GM12878 (cell line): ENCODE measurements around the gene PLAC9. TPM values are rescaled to one million over a fixed set of nuclear protein-coding genes. Genes with fewer than 3 reads are reported as not detected.

Source experiments
- ATAC-seq: fragments of 200-7000 bp; cut with Tn5 transposase; 3 replicates; pipeline ENCODE4 v1.9.1; 2020; ENCODE audit warnings: mild to moderate bottlenecking, moderate library complexity
- BruUV-seq: library from RNA; stranded (reverse); fragments of 400-500 nt; replicated peaks from 2 replicates; lab custom pipeline; 2021; lab: Mats Ljungman, UMichigan
- CTCF ChIA-PET: fragments of 300-600 bp; sonication (Branson Sonifier 250); formaldehyde crosslinking; extraction: SDS; loops from one replicate; lab custom pipeline; 2021; ENCODE audit warnings: inconsistent platforms; lab: Yijun Ruan, JAX
- POLR2A ChIA-PET: fragments of 350-600 bp; formaldehyde crosslinking; extraction: SDS; loops from one replicate; lab custom pipeline; 2021; ENCODE audit warnings: inconsistent platforms; lab: Charles Lee
- RAD21 ChIA-PET: fragments of 300-600 bp; sonication (Branson Sonifier 250); formaldehyde crosslinking; loops from one replicate; lab custom pipeline; 2023; ENCODE audit warnings: antibody characterized with exemption; ENCODE audit not compliant: unreplicated experiment; lab: Charles Lee
- SMC1A ChIA-PET: fragments of 300-600 bp; sonication (Branson Sonifier 250); formaldehyde crosslinking; loops from one replicate; lab custom pipeline; 2023; ENCODE audit not compliant: unreplicated experiment, uncharacterized antibody; lab: Charles Lee
- DNase-seq: peaks from one replicate; pipeline ENCODE4 v3.0.0-alpha.2; 2011; ENCODE audit warnings: low read depth, low spot score
- FAIRE-seq: peaks from 3 replicates; lab custom pipeline; 2011; peaks lifted over from hg19 to GRCh38; lab: Jason Lieb, UNC
- H2AFZ ChIP-seq: 2 replicates; pipeline ENCODE4 v1.6.0; 2011; ENCODE audit warnings: low read depth, low read length, control low read depth; ENCODE audit not compliant: control insufficient read depth
- H3K27ac ChIP-seq: 2 replicates; pipeline ENCODE4 v1.5.1; 2011; ENCODE audit warnings: control low read depth; ENCODE audit not compliant: control insufficient read depth, insufficient read depth
- H3K27me3 ChIP-seq, 2 experiments: replicated peaks in 1 of 2; 2 replicates each; pipeline versions ENCODE4 v1.6.0 to v1.6.1; 2011; ENCODE audit warnings: low read length in 1 of 2; ENCODE audit not compliant: control insufficient read depth in 2 of 2, insufficient read depth in 2 of 2
- H3K36me3 ChIP-seq, 2 experiments: 2 replicates each; pipeline ENCODE4 v1.5.1; 2011; ENCODE audit warnings: low read length in 1 of 2; ENCODE audit not compliant: control insufficient read depth in 2 of 2, insufficient read depth in 2 of 2
- H3K4me1 ChIP-seq: 2 replicates; pipeline ENCODE4 v1.6.1; 2011; ENCODE audit warnings: mild to moderate bottlenecking, low read length, moderate library complexity, mixed read lengths; ENCODE audit not compliant: control insufficient read depth, insufficient read depth
- H3K4me2 ChIP-seq: 2 replicates; pipeline ENCODE4 v1.6.0; 2011; ENCODE audit warnings: control low read depth; ENCODE audit not compliant: control insufficient read depth, insufficient read depth
- H3K4me3 ChIP-seq: fragments of 200-600 bp; sonication (generic); 2 replicates; pipeline ENCODE4 v1.5.1; 2016
- H3K79me2 ChIP-seq: 2 replicates; pipeline ENCODE4 v1.6.0; 2011; ENCODE audit warnings: low read length; ENCODE audit not compliant: control insufficient read depth, insufficient read depth
- H3K9ac ChIP-seq: 2 replicates; pipeline ENCODE4 v1.8.0; 2011; ENCODE audit warnings: low read length, control low read depth, mixed read lengths; ENCODE audit not compliant: control insufficient read depth, insufficient read depth
- H3K9me3 ChIP-seq: replicated peaks from 3 replicates; pipeline ENCODE4 v1.5.1; 2011; ENCODE audit warnings: mild to moderate bottlenecking, low read length; ENCODE audit not compliant: control insufficient read depth, insufficient read depth
- H4K20me1 ChIP-seq: 2 replicates; pipeline ENCODE4 v1.6.0; 2011; ENCODE audit not compliant: control insufficient read depth, insufficient read depth
- GABPA ChIP-seq: IDR thresholded peaks from 2 replicates; pipeline ENCODE4 v1.6.1; 2014; ENCODE audit warnings: antibody characterized with exemption, low read depth, mild to moderate bottlenecking, inconsistent platforms
- MAX ChIP-seq: IDR thresholded peaks from 2 replicates; pipeline ENCODE4 v1.6.1; 2012; ENCODE audit warnings: low read depth, low read length, improper control_type of control experiment
- NFYB ChIP-seq: IDR thresholded peaks from 2 replicates; pipeline ENCODE4 v1.6.1; 2011; ENCODE audit warnings: low read depth, mild to moderate bottlenecking, low read length, improper control_type of control experiment, moderate library complexity; ENCODE audit not compliant: insufficient read depth
- NR2C2 ChIP-seq: IDR thresholded peaks from 2 replicates; pipeline ENCODE4 v1.6.1; 2011; ENCODE audit warnings: borderline replicate concordance, low read depth; ENCODE audit not compliant: control insufficient read depth, insufficient read length
- RFX5 ChIP-seq: IDR thresholded peaks from 2 replicates; pipeline ENCODE4 v1.6.1; 2011; ENCODE audit warnings: low read depth, low read length, improper control_type of control experiment
- RUNX3 ChIP-seq: IDR thresholded peaks from 2 replicates; pipeline ENCODE4 v1.6.1; 2012; ENCODE audit warnings: low read length, inconsistent platforms
- SP1 ChIP-seq: IDR thresholded peaks from one replicate; pipeline ENCODE4 v1.6.1; 2011; ENCODE audit warnings: low read depth, low read length
- WGBS: methylation state at CpG from one replicate; pipeline ENCODE4 v1.1.6; 2016; ENCODE audit warnings: low lambda C conversion rate; ENCODE audit not compliant: insufficient replicate concordance, insufficient coverage; ENCODE audit errors: missing lambda C conversion rate; 5-methylcytosine and 5-hydroxymethylcytosine counted together
- in situ Hi-C: fragments of 300-500 bp; cut with MboI; formaldehyde crosslinking; loops from 9 replicates; pipeline ENCODE4 v1.14.3; 2018; ENCODE audit warnings: mixed read lengths
- intact Hi-C: fragments of 100-400 bp; cut with micrococcal nuclease; formaldehyde crosslinking; loops from one replicate; pipeline ENCODE4 v1.14.2; 2022; ENCODE audit not compliant: unreplicated experiment
- polyA plus RNA-seq, 11 experiments: library from polyadenylated mRNA; depleted of rRNA in 4 of 11; unstranded in 6 of 11; stranded (reverse) in 5 of 11; fragments of >200 nt; fragmentation: Nextera tagmentation in 4 of 11; fragmentation: Illumina TruSeq in 1 of 11; extraction: Ambion mirVana in 4 of 11; extraction: Trizol in 1 of 11; gene quantifications; 1 replicate in 1 of 11; 2 replicates in 10 of 11; pipeline versions ENCODE4 v1.2.1 to v1.2.3, GENCODE V29; 2011 to 2016; ENCODE audit warnings: inconsistent platforms in 2 of 11, missing spikeins in 2 of 11, low read depth in 1 of 11
- total RNA-seq, 4 experiments: library from RNA; depleted of rRNA in 3 of 4; stranded (reverse); fragments of >200 nt in 3 of 4; fragmentation: Illumina TruSeq in 1 of 4; extraction: Trizol in 1 of 4; gene quantifications; 2 replicates each; pipeline versions ENCODE4 v1.2.1 to v1.2.3, GENCODE V29; 2013 to 2021
- TF ChIP-seq, protein P1 (sequence below): fragments of 450-650 bp; IDR thresholded peaks from 2 replicates; pipeline ENCODE4 v1.6.1; 2017; ENCODE audit warnings: mild to moderate bottlenecking

PLAC9 gene
- total and polyA plus RNA-seq, 10 of the 15 experiments (the other 5 are each of a cell fraction or from before 2014, with no cell fraction given): not detected

DNA sequence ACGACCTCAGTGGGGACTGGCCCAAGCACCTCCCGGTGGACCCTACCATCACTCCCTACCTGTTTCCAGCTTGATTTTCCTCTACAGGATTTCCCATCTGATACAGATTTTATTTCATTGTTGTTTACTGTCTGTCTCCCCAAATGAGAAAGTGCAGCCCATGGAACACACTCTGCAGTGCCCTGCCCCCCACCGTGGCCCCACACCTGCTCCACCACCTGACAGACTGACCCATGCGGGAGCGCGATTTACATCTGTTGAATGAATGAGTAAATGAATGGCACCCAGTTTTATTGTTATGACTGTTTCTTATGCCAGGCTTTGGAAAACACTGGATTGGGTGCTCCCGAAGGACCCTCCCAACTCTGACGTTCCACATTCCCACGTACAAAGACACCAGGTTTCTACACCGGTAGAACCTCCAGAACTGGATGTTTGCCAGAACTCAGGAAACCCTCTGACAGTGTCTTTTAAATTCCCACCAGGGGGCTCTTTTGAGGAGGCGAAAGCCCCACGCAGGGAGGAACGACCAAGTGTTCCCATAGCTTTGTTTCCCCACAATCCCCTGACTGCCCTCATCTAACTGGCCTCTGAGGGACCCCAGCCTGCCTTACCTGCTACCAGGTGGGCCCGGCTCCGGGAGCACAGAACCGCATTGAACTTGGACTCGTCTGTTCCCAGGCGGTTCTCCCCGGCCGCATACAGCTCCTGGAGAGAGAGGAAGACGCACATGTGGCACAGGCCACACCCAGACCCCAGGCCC is 29.0 kb downstream of the PLAC9 start:
- BruUV-seq: no TSS peak
- ChIA-PET RAD21 (interaction anchor here (0.6 to 1.6 kb wide), 2 partner anchors 17 to 61 kb away, joined by 3 to 4 read pairs; no protein-coding TSS in a partner anchor), SMC1A (interaction anchor here (1.4 kb wide), 1 partner anchor 18 kb away, joined by 3 read pairs; no protein-coding TSS in a partner anchor), POLR2A (no interaction called here), CTCF (interaction anchor here (0.9 to 1.3 kb wide), 3 partner anchors 42 to 99 kb away, joined by 4 read pairs; no protein-coding TSS in a partner anchor)
- ATAC-seq (no peak), FAIRE-seq (no peak)
- H4K20me1 ChIP-seq: no peaks in the 10 kb centered on the region
- no peaks in the 10 kb centered on the region for H3K27me3 ChIP-seq
- intact Hi-C loops (no loop called here), in situ Hi-C loops (no loop called here)
- H3K27ac ChIP-seq: no peak overlapping the region
- H2AFZ ChIP-seq: no peak overlapping the region
- no peaks in the 10 kb centered on the region for H3K9me3 ChIP-seq
- no peak overlapping the region for H3K4me3 ChIP-seq
- no peak overlapping the region for H3K4me2 ChIP-seq
- peaks cover 34 to 39% of the 10 kb centered on the region in 2 experiments for H3K36me3 ChIP-seq
- no peak overlapping the region for H3K9ac ChIP-seq
- no peaks in the 10 kb centered on the region for H3K79me2 ChIP-seq
- TF ChIP-seq MAX (no peak), GABPA (no peak), NR2C2 (no peak), RUNX3 (no peak), RFX5 (no peak), SP1 (no peak), NFYB (no peak)
- TF ChIP-seq, protein P1, sequence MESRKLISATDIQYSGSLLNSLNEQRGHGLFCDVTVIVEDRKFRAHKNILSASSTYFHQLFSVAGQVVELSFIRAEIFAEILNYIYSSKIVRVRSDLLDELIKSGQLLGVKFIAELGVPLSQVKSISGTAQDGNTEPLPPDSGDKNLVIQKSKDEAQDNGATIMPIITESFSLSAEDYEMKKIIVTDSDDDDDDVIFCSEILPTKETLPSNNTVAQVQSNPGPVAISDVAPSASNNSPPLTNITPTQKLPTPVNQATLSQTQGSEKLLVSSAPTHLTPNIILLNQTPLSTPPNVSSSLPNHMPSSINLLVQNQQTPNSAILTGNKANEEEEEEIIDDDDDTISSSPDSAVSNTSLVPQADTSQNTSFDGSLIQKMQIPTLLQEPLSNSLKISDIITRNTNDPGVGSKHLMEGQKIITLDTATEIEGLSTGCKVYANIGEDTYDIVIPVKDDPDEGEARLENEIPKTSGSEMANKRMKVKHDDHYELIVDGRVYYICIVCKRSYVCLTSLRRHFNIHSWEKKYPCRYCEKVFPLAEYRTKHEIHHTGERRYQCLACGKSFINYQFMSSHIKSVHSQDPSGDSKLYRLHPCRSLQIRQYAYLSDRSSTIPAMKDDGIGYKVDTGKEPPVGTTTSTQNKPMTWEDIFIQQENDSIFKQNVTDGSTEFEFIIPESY: no peak
- TF ChIP-seq, all 136 proteins: peak for 0
- peaks cover 5% of the 10 kb centered on the region for H3K4me1 ChIP-seq
- no peak for DNase-seq
- WGBS: 94% methylated on average over 21 of the region's 21 CpGs
